ENCODE data around the gene GAS6. TPM values are rescaled to one million over a fixed set of nuclear protein-coding genes. Genes with fewer than 3 reads are reported as not detected.
"Not testable (repeated sequence)": the region's sequence is repeated elsewhere in the genome, so short reads cannot be mapped to it uniquely, and the experiment has no call there.

The GAS6 gene
- total and polyA plus RNA-seq, 12 donors, result 7.1 to 109 (median 82.9) TPM

DNA sequence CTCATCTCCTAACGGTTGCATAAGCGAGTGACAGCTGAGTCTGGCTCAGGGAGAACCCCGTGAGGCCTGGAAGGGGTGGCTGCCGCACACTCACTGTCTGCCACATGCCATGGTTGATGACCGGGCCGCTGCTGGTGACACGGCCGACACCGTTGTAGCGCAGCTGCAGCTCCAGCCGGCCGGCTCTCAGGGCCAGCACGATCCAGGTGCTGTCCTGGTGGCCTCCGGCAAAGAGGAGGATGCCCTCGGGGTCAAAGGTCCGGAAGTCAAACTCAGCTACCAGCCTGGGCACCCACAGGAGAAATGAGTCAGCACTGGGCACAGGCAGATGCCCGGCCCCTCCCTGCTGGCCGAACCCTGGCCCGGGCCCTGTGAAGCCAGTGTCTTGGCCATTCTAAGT is 31.7 kb downstream of the GAS6 start:
- Histone ChIP-seq H3K4me3 (no peak overlapping the region), H3K9me3 (replicated peaks in 1 of 3) (no peaks in the 10 kb centered on the region), H3K4me1 (replicated peaks in 1 of 2) (peaks cover 5% of the 10 kb centered on the region in 2 donors), H3K27ac (peak overlapping the region in 1 of 5 donors; percentile 29), H3K27me3 (no peaks in the 10 kb centered on the region), H3K36me3 (replicated peaks in 1 of 2) (peaks cover 0 to 15% of the 10 kb centered on the region in 2 donors)
- intact Hi-C loops (cut with DNase I), result no loop called here
- TF ChIP-seq, protein P1, sequence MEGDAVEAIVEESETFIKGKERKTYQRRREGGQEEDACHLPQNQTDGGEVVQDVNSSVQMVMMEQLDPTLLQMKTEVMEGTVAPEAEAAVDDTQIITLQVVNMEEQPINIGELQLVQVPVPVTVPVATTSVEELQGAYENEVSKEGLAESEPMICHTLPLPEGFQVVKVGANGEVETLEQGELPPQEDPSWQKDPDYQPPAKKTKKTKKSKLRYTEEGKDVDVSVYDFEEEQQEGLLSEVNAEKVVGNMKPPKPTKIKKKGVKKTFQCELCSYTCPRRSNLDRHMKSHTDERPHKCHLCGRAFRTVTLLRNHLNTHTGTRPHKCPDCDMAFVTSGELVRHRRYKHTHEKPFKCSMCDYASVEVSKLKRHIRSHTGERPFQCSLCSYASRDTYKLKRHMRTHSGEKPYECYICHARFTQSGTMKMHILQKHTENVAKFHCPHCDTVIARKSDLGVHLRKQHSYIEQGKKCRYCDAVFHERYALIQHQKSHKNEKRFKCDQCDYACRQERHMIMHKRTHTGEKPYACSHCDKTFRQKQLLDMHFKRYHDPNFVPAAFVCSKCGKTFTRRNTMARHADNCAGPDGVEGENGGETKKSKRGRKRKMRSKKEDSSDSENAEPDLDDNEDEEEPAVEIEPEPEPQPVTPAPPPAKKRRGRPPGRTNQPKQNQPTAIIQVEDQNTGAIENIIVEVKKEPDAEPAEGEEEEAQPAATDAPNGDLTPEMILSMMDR (IDR thresholded peaks at IDR 0.05), result no peak
- no peak for TF ChIP-seq POLR2A (IDR thresholded peaks at IDR 0.05)
- no peak for DNase-seq
- 69 to 80% (median 77%) methylated on average over 8 to 19 of the region's 19 CpGs; no CpG with 5 or more reads in 1 of the 4 donors for WGBS, 4 donors

DNA sequence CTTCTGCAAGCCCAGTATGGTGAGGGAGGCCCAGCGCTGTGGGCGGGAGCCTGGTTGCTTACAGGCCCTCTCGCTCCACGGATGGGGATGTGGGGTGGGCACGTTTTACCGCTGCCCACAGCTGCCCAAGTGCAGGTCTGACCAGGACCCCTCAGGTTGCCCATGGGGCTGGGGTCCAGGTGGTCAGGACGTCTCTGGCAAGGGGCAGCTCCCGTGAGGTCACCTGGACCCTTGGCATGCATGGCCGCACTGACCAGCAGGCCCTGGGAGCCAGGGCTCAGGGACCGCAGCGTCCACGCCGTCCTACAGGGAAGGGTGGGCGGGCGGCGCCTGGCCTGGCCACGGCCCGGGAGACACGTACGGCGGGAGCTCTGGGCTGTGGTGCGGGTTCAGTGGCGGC is 32.8 kb downstream of the GAS6 start:
- H3K4me3 ChIP-seq, result no peak overlapping the region
- TF ChIP-seq, protein P1 (IDR thresholded peaks at IDR 0.05), result no peak
- TF ChIP-seq POLR2A (IDR thresholded peaks at IDR 0.05), result no peak
- H3K27me3 ChIP-seq, result no peaks in the 10 kb centered on the region
- intact Hi-C loops (cut with DNase I), result no loop called here
- peaks cover 0 to 20% of the 10 kb centered on the region in 2 donors for H3K36me3 ChIP-seq (replicated peaks in 1 of 2)
- H3K27ac ChIP-seq, result no peak overlapping the region
- peak in 1 of 7 donors; percentile 12 for DNase-seq
- no peaks in the 10 kb centered on the region for H3K4me1 ChIP-seq (replicated peaks in 1 of 2)
- WGBS, 4 donors, result 91 to 100% (median 96%) methylated on average over 4 to 23 of the region's 23 CpGs
- H3K9me3 ChIP-seq (replicated peaks in 1 of 3), result no peaks in the 10 kb centered on the region

DNA sequence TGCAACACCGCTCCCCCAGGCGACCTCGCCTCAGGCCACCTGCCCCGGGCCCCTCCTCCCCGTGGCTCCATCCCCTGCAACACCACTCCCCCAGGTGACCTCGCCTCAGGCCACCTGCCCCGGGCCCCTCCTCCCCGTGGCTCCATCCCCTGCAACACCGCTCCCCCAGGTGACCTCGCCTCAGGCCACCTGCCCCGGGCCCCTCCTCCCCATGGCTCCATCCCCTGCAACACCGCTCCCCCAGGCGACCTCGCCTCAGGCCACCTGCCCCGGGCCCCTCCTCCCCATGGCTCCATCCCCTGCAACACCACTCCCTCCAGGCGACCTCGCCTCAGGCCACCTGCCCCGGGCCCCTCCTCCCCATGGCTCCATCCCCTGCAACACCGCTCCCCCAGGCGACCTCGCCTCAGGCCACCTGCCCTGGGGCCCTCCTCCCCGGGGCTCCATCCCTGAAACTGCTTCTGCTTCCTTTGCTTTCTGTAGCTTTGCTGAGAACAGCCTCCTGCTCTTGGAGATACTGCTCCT is 33.4 kb downstream of the GAS6 start:
- H3K9me3 ChIP-seq (replicated peaks in 1 of 3); DNase-seq; H3K4me1 ChIP-seq (replicated peaks in 1 of 2); H3K4me3 ChIP-seq; H3K27ac ChIP-seq; intact Hi-C loops (cut with DNase I); H3K27me3 ChIP-seq: not testable (repeated sequence)
- H3K36me3 ChIP-seq (replicated peaks in 1 of 2), result peaks cover 0 to 20% of the 10 kb centered on the region in 2 donors
- WGBS, 4 donors, result 80 to 95% (median 91%) methylated on average over 4 to 17 of the region's 22 CpGs

DNA sequence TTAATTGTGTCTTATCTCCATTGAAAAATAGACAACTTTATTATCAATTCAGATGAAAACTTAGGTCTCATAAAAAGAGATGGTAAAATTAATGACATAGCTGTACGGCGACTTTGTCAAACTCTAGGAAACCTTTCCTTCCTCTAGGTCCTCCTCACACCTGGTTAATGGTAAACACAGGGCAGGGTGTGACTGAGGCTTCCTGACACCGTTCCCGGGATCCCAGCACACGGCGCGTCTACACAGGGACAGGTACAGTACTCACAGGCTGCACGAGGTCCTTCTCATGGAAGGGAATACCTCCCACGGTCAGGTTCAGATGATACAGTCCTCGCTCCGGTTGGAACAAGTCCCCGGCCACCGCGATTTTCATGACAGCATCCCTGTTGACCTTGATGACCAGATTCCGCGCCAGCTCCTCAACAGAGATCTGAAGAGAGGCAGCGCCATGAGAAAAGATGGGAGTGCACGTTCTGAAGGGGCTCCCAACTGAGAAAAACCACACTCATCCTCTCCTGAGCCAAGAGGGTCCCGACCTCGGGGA is 35.5 kb downstream of the GAS6 start:
- TF ChIP-seq, protein P1 (IDR thresholded peaks at IDR 0.05), result no peak
- TF ChIP-seq POLR2A (IDR thresholded peaks at IDR 0.05), result no peak
- 86 to 96% (median 92%) methylated on average over 13 to 20 of the region's 20 CpGs for WGBS, 4 donors

DNA sequence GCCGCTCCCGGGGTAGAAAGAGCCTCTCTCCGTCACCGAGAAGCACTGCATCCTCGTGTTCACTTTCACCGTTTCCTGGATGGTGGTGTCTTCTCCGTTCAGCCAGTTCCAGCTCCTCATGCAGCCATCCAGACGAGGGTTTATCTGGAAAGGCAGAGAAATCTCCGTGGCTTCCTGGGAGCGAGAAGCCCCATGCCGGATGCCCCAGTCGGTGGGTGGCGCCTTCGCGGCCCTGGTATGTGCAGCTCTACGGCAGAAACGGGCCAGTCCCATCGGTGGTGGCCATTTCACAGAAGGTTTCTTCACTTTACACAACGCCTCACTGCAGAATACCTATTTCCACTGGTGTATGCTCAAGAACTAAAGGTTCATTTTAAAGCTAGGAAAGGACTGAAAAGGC is 36.9 kb downstream of the GAS6 start:
- 92 to 96% (median 93%) methylated on average over 19 of the region's 19 CpGs for whole genome bisulfite sequencing, 4 donors
- Histone ChIP-seq H3K4me3 (no peak overlapping the region), H3K4me1 (replicated peaks in 1 of 2) (no peaks in the 10 kb centered on the region), H3K36me3 (replicated peaks in 1 of 2) (peaks cover 0 to 24% of the 10 kb centered on the region in 2 donors), H3K27me3 (no peaks in the 10 kb centered on the region), H3K9me3 (replicated peaks in 1 of 3) (no peaks in the 10 kb centered on the region), H3K27ac (no peak overlapping the region)
- peak in 1 of 7 donors; percentile 11 for DNase-seq
- TF ChIP-seq POLR2A (IDR thresholded peaks at IDR 0.05), result no peak
- TF ChIP-seq, protein P1 (IDR thresholded peaks at IDR 0.05), result no peak
- intact Hi-C loops (cut with DNase I), result no loop called here

More for the DNA sequence above, 35.5 kb downstream of the GAS6 start:
- Histone ChIP-seq H3K27ac (no peak overlapping the region), H3K9me3 (replicated peaks in 1 of 3) (no peaks in the 10 kb centered on the region), H3K4me1 (replicated peaks in 1 of 2) (no peaks in the 10 kb centered on the region), H3K36me3 (replicated peaks in 1 of 2) (peaks cover 0 to 21% of the 10 kb centered on the region in 2 donors), H3K4me3 (no peak overlapping the region), H3K27me3 (no peaks in the 10 kb centered on the region)
- intact Hi-C loops (cut with DNase I), result no loop called here
- DNase-seq, result peak in 1 of 7 donors; percentile 13

DNA sequence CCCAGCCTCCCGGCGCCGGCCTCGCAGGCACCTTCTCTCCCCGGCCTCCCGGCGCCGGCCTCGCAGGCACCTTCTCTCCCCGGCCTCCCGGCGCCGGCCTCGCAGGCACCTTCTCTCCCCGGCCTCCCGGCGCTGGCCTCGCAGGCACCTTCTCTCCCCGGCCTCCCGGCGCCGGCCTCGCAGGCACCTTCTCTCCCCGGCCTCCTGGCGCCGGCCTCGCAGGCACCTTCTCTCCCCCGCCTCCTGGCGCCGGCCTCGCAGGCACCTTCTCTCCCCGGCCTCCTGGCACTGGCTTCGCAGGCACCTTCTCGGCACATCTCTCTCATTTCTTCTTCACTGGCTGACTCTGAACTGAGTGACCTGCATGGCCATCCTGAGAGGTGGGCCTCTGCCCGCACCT is 37.4 kb downstream of the GAS6 start:
- peaks cover 0 to 24% of the 10 kb centered on the region in 2 donors for H3K36me3 ChIP-seq (replicated peaks in 1 of 2)
- intact Hi-C loops (cut with DNase I); H3K4me3 ChIP-seq; H3K27me3 ChIP-seq; DNase-seq; H3K9me3 ChIP-seq (replicated peaks in 1 of 3); H3K4me1 ChIP-seq (replicated peaks in 1 of 2); H3K27ac ChIP-seq: not testable (repeated sequence)
- 81 to 92% (median 87%) methylated on average over 10 to 35 of the region's 35 CpGs for WGBS, 4 donors

All from adrenal gland (tissue), 12 donors.